ENCODE results near the gene TPH2.

The TPH2 gene

GRCh38 chr12:72031066-72031465, 92.4 kb downstream of the TPH2 start:
- H3K27ac ChIP-seq (ENCODE audit: low read length), result no peak overlapping the region
- H3K4me3 ChIP-seq (ENCODE audit: low read depth in 1 of 2, low read length in 2 of 2), result no peak overlapping the region
- H2AFZ ChIP-seq (ENCODE audit: low read depth, low read length), result no peak overlapping the region
- H3K9ac ChIP-seq (ENCODE audit: low read depth, low read length), result no peak overlapping the region
- no peaks in the 10 kb centered on the region for H3K9me3 ChIP-seq (ENCODE audit: insufficient read depth, low read length, severe bottlenecking)
- ATAC-seq (ENCODE audit: insufficient read depth, low read depth) (no peak), DNase-seq (no peak)
- H3K4me1 ChIP-seq (ENCODE audit: insufficient read depth, low read length), result no peaks in the 10 kb centered on the region
- no peaks in the 10 kb centered on the region for H3K79me2 ChIP-seq (ENCODE audit: insufficient read depth, low read length)
- H3K27me3 ChIP-seq (ENCODE audit: insufficient read depth, low read length, poor library complexity), result no peaks in the 10 kb centered on the region
- no peak overlapping the region for H3K4me2 ChIP-seq (ENCODE audit: insufficient read depth, low read length)
- TF ChIP-seq CTCF (IDR thresholded peaks at IDR 0.05; ENCODE audit: borderline replicate concordance, extremely low read depth, low read length, poor library complexity, severe bottlenecking) (no peak), EZH2 (IDR thresholded peaks at IDR 0.05; ENCODE audit: borderline replicate concordance, low read depth, low read length, severe bottlenecking) (no peak)
- no peaks in the 10 kb centered on the region for H3K36me3 ChIP-seq (ENCODE audit: insufficient read depth, low read length)
- no peaks in the 10 kb centered on the region for H4K20me1 ChIP-seq (ENCODE audit: insufficient read depth, low read length)

- H3K27ac ChIP-seq (ENCODE audit: low read length), result no peak overlapping the region
- H3K27me3 ChIP-seq (ENCODE audit: insufficient read depth, low read length, poor library complexity), result no peaks in the 10 kb centered on the region
- H3K4me1 ChIP-seq (ENCODE audit: insufficient read depth, low read length), result no peaks in the 10 kb centered on the region
- H3K9ac ChIP-seq (ENCODE audit: low read depth, low read length), result no peak overlapping the region
- H2AFZ ChIP-seq (ENCODE audit: low read depth, low read length), result no peak overlapping the region
- H3K79me2 ChIP-seq (ENCODE audit: insufficient read depth, low read length), result no peaks in the 10 kb centered on the region
- no peak for ATAC-seq (ENCODE audit: insufficient read depth, low read depth)
- no peaks in the 10 kb centered on the region for H3K9me3 ChIP-seq (ENCODE audit: insufficient read depth, low read length, severe bottlenecking)
- H3K4me2 ChIP-seq (ENCODE audit: insufficient read depth, low read length), result no peak overlapping the region
- no peak for DNase-seq
- no peak for TF ChIP-seq CTCF (IDR thresholded peaks at IDR 0.05; ENCODE audit: borderline replicate concordance, extremely low read depth, low read length, poor library complexity, severe bottlenecking)
- TF ChIP-seq EZH2 (IDR thresholded peaks at IDR 0.05; ENCODE audit: borderline replicate concordance, low read depth, low read length, severe bottlenecking), result no peak
- no peaks in the 10 kb centered on the region for H4K20me1 ChIP-seq (ENCODE audit: insufficient read depth, low read length)
- H3K4me3 ChIP-seq (ENCODE audit: low read depth in 1 of 2, low read length in 2 of 2), result no peak overlapping the region
- H3K36me3 ChIP-seq (ENCODE audit: insufficient read depth, low read length), result no peaks in the 10 kb centered on the region
Observed at GRCh38 chr12:72033991-72034390, 95.3 kb downstream of the TPH2 start.

GRCh38 chr12:72035625-72036024, 97.0 kb downstream of the TPH2 start:
- TF ChIP-seq EZH2 (IDR thresholded peaks at IDR 0.05; ENCODE audit: borderline replicate concordance, low read depth, low read length, severe bottlenecking) (no peak), CTCF (IDR thresholded peaks at IDR 0.05; ENCODE audit: borderline replicate concordance, extremely low read depth, low read length, poor library complexity, severe bottlenecking) (no peak)
- Histone ChIP-seq H3K36me3 (ENCODE audit: insufficient read depth, low read length) (no peaks in the 10 kb centered on the region), H4K20me1 (ENCODE audit: insufficient read depth, low read length) (no peaks in the 10 kb centered on the region), H2AFZ (ENCODE audit: low read depth, low read length) (no peak overlapping the region; the same call in 1 of the 2 replicates), H3K9me3 (ENCODE audit: insufficient read depth, low read length, severe bottlenecking) (no peaks in the 10 kb centered on the region), H3K4me2 (ENCODE audit: insufficient read depth, low read length) (no peak overlapping the region), H3K27ac (ENCODE audit: low read length) (no peak overlapping the region), H3K4me3 (ENCODE audit: low read depth in 1 of 2, low read length in 2 of 2) (no peak overlapping the region), H3K9ac (ENCODE audit: low read depth, low read length) (no peak overlapping the region), H3K4me1 (ENCODE audit: insufficient read depth, low read length) (no peaks in the 10 kb centered on the region), H3K79me2 (ENCODE audit: insufficient read depth, low read length) (no peaks in the 10 kb centered on the region), H3K27me3 (ENCODE audit: insufficient read depth, low read length, poor library complexity) (no peaks in the 10 kb centered on the region)
- DNase-seq (no peak), ATAC-seq (ENCODE audit: insufficient read depth, low read depth) (no peak)

GRCh38 chr12:72036393-72036792, 97.7 kb downstream of the TPH2 start:
- H3K9me3 ChIP-seq (ENCODE audit: insufficient read depth, low read length, severe bottlenecking), result no peaks in the 10 kb centered on the region
- H2AFZ ChIP-seq (ENCODE audit: low read depth, low read length), result no peak overlapping the region
- no peaks in the 10 kb centered on the region for H3K36me3 ChIP-seq (ENCODE audit: insufficient read depth, low read length)
- ATAC-seq (ENCODE audit: insufficient read depth, low read depth) (no peak), DNase-seq (no peak)
- no peak overlapping the region for H3K4me2 ChIP-seq (ENCODE audit: insufficient read depth, low read length)
- H3K9ac ChIP-seq (ENCODE audit: low read depth, low read length), result no peak overlapping the region
- no peaks in the 10 kb centered on the region for H4K20me1 ChIP-seq (ENCODE audit: insufficient read depth, low read length)
- no peaks in the 10 kb centered on the region for H3K27me3 ChIP-seq (ENCODE audit: insufficient read depth, low read length, poor library complexity)
- no peak overlapping the region for H3K4me3 ChIP-seq (ENCODE audit: low read depth in 1 of 2, low read length in 2 of 2)
- H3K79me2 ChIP-seq (ENCODE audit: insufficient read depth, low read length), result no peaks in the 10 kb centered on the region
- no peak for TF ChIP-seq EZH2 (IDR thresholded peaks at IDR 0.05; ENCODE audit: borderline replicate concordance, low read depth, low read length, severe bottlenecking)
- TF ChIP-seq CTCF (IDR thresholded peaks at IDR 0.05; ENCODE audit: borderline replicate concordance, extremely low read depth, low read length, poor library complexity, severe bottlenecking), result no peak
- H3K27ac ChIP-seq (ENCODE audit: low read length), result no peak overlapping the region
- H3K4me1 ChIP-seq (ENCODE audit: insufficient read depth, low read length), result no peaks in the 10 kb centered on the region

Measured in DND-41 (cell line).